H1 (cell line): ENCODE data around the gene GPR171. TPM values are rescaled to one million over a fixed set of nuclear protein-coding genes. Genes with fewer than 3 reads are reported as not detected.

Experiments
- CTCF ChIA-PET: fragments of 300-600 bp; sonication (Branson Sonifier 250); formaldehyde crosslinking; loops from one replicate; lab custom pipeline; 2021; ENCODE audit not compliant: partially characterized antibody; lab: Charles Lee
- POLR2A ChIA-PET: fragments of 300-600 bp; sonication (Branson Sonifier 250); formaldehyde crosslinking; loops from one replicate; lab custom pipeline; 2021; ENCODE audit warnings: inconsistent platforms; ENCODE audit not compliant: partially characterized antibody; lab: Charles Lee
- DNase-seq, 2 experiments: peaks; one replicate each; pipeline versions ENCODE4 v3.0.0 to v3.0.0-alpha.2; 2010 to 2022; ENCODE audit warnings: low spot score in 2 of 2, low read depth in 1 of 2, mixed read lengths in 1 of 2
- FAIRE-seq: peaks from 2 replicates; lab custom pipeline; 2011; peaks lifted over from hg19 to GRCh38; lab: Jason Lieb, UNC
- H2AFZ ChIP-seq: 2 replicates; pipeline ENCODE4 v1.8.1; 2012; ENCODE audit warnings: low read length, inconsistent platforms
- H2AK5ac ChIP-seq: 2 replicates; pipeline ENCODE4 v1.6.1; 2013; ENCODE audit warnings: low read depth, low read length
- H2BK120ac ChIP-seq: replicated peaks from 2 replicates; pipeline ENCODE3; 2013; ENCODE audit warnings: low read depth, low read length, inconsistent platforms
- H2BK12ac ChIP-seq: 2 replicates; pipeline ENCODE4 v1.6.1; 2013; ENCODE audit warnings: low read depth, low read length
- H2BK15ac ChIP-seq: 2 replicates; pipeline ENCODE4 v1.6.1; 2013; ENCODE audit warnings: low read length
- H2BK20ac ChIP-seq: 2 replicates; pipeline ENCODE4 v1.6.1; 2013; ENCODE audit warnings: low read length
- H2BK5ac ChIP-seq: 2 replicates; pipeline ENCODE4 v1.6.1; 2013; ENCODE audit warnings: low read depth, low read length
- H3K14ac ChIP-seq: 2 replicates; pipeline ENCODE4 v1.6.1; 2013; ENCODE audit warnings: inconsistent platforms; ENCODE audit not compliant: insufficient read length
- H3K18ac ChIP-seq: 2 replicates; pipeline ENCODE4 v1.6.1; 2013; ENCODE audit warnings: low read length; ENCODE audit errors: extremely low read depth
- H3K23ac ChIP-seq: 2 replicates; pipeline ENCODE4 v1.6.1; 2013; ENCODE audit warnings: inconsistent platforms; ENCODE audit not compliant: insufficient read length
- H3K23me2 ChIP-seq: 2 replicates; pipeline ENCODE4 v1.6.1; 2013; ENCODE audit warnings: low read depth, low read length
- H3K27ac ChIP-seq: 2 replicates; pipeline ENCODE4 v1.6.1; 2011; ENCODE audit warnings: low read depth, low read length, inconsistent platforms
- H3K27me3 ChIP-seq, 4 experiments: replicated peaks in 1 of 4; 1 replicate in 1 of 4; 2 replicates in 3 of 4; pipeline versions ENCODE4 v1.6.1 to v1.8.1; 2011 to 2013; ENCODE audit warnings: low read length in 3 of 4, mild to moderate bottlenecking in 3 of 4, inconsistent platforms in 2 of 4, mixed read lengths in 2 of 4, moderate library complexity in 1 of 4; ENCODE audit not compliant: control insufficient read depth in 3 of 4, insufficient read depth in 3 of 4; ENCODE audit errors: extremely low read depth in 1 of 4
- H3K36me3 ChIP-seq, 4 experiments: 2 replicates each; pipeline versions ENCODE4 v1.6.1 to v1.8.1; 2011 to 2013; ENCODE audit warnings: mild to moderate bottlenecking in 4 of 4, low read length in 3 of 4, moderate library complexity in 2 of 4, control low read depth in 1 of 4, inconsistent platforms in 1 of 4; ENCODE audit not compliant: insufficient read depth in 4 of 4, control insufficient read depth in 2 of 4
- H3K4ac ChIP-seq: replicated peaks from 2 replicates; pipeline ENCODE3; 2013; ENCODE audit warnings: low read length, low read depth, mixed read lengths, inconsistent platforms; ENCODE audit not compliant: insufficient read length
- H3K4me1 ChIP-seq, 4 experiments: replicated peaks in 1 of 4; 1 replicate in 1 of 4; 2 replicates in 3 of 4; pipeline versions ENCODE4 v1.6.1 to v1.8.1; 2011 to 2013; ENCODE audit warnings: low read length in 3 of 4, inconsistent platforms in 2 of 4, mixed read lengths in 1 of 4; ENCODE audit not compliant: insufficient read depth in 4 of 4, control insufficient read depth in 3 of 4
- H3K4me2 ChIP-seq, 2 experiments: 2 replicates each; pipeline versions ENCODE4 v1.6.1 to v1.8.1; 2011 to 2013; ENCODE audit warnings: low read depth in 2 of 2, low read length in 2 of 2, control low read depth in 1 of 2, inconsistent platforms in 1 of 2, mild to moderate bottlenecking in 1 of 2; ENCODE audit not compliant: insufficient read depth in 1 of 2
- H3K4me3 ChIP-seq, 4 experiments: fragments of 200-600, 300-600 bp in 1 of 4; sonication (generic), shearing (Covaris generic), sonication (Bioruptor Twin) in 1 of 4; 2 replicates each; pipeline versions ENCODE4 v1.5.1 to v1.8.1; 2011 to 2016; ENCODE audit warnings: low read length in 4 of 4, low read depth in 3 of 4, control low read depth in 2 of 4, inconsistent platforms in 2 of 4, mild to moderate bottlenecking in 2 of 4, mixed read lengths in 1 of 4, moderate library complexity in 1 of 4; ENCODE audit not compliant: insufficient read depth in 2 of 4; ENCODE audit errors: extremely low read depth in 1 of 4
- H3K56ac ChIP-seq: replicated peaks from 2 replicates; pipeline ENCODE3; 2013; ENCODE audit warnings: low read depth, mild to moderate bottlenecking, mixed read lengths, low read length, inconsistent platforms; ENCODE audit not compliant: insufficient read length
- H3K79me1 ChIP-seq: 2 replicates; pipeline ENCODE4 v1.6.1; 2013; ENCODE audit warnings: low read depth, low read length, control low read depth
- H3K79me2 ChIP-seq, 2 experiments: 2 replicates each; pipeline versions ENCODE4 v1.6.1 to v1.8.1; 2012 to 2013; ENCODE audit warnings: low read length in 2 of 2, mild to moderate bottlenecking in 2 of 2, inconsistent platforms in 1 of 2; ENCODE audit not compliant: insufficient read depth in 2 of 2, control insufficient read depth in 1 of 2
- H3K9ac ChIP-seq, 4 experiments: replicated peaks in 1 of 4; 1 replicate in 1 of 4; 2 replicates in 3 of 4; pipeline versions ENCODE4 v1.6.1 to v1.8.1; 2011 to 2013; ENCODE audit warnings: low read depth in 3 of 4, low read length in 3 of 4, control low read depth in 2 of 4, mild to moderate bottlenecking in 2 of 4, moderate library complexity in 2 of 4, inconsistent platforms in 1 of 4; ENCODE audit errors: extremely low read depth in 1 of 4
- H3K9me3 ChIP-seq, 2 experiments: 2 replicates each; pipeline versions ENCODE4 v1.6.1 to v1.8.1; 2012 to 2013; ENCODE audit warnings: mild to moderate bottlenecking in 2 of 2, moderate library complexity in 2 of 2, control low read depth in 1 of 2, inconsistent platforms in 1 of 2, low read depth in 1 of 2, low read length in 1 of 2, mixed read lengths in 1 of 2; ENCODE audit not compliant: insufficient read depth in 2 of 2
- H4K20me1 ChIP-seq, 2 experiments: replicated peaks in 1 of 2; 2 replicates each; pipeline versions ENCODE3 to v1.8.1; 2011 to 2013; ENCODE audit warnings: inconsistent platforms in 2 of 2, low read length in 2 of 2, mild to moderate bottlenecking in 1 of 2; ENCODE audit not compliant: insufficient read depth in 2 of 2, control insufficient read depth in 1 of 2
- H4K5ac ChIP-seq: 2 replicates; pipeline ENCODE4 v1.6.1; 2013; ENCODE audit warnings: low read length, low read depth, mixed read lengths, inconsistent platforms; ENCODE audit not compliant: insufficient read length
- H4K8ac ChIP-seq: 2 replicates; pipeline ENCODE4 v1.8.0; 2013; ENCODE audit warnings: mild to moderate bottlenecking, moderate library complexity, low read length, inconsistent platforms; ENCODE audit not compliant: insufficient read depth; ENCODE audit errors: extremely low read depth
- H4K91ac ChIP-seq: replicated peaks from 2 replicates; pipeline ENCODE3; 2013; ENCODE audit warnings: low read length, mixed read lengths, inconsistent platforms; ENCODE audit not compliant: insufficient read length
- CBX5 ChIP-seq: fragments of 300-800, 300-1000 bp; sonication (generic); IDR thresholded peaks from 2 replicates; pipeline ENCODE4 v1.7.1; 2016; ENCODE audit warnings: antibody characterized with exemption, low read length, low read depth
- CHD2 ChIP-seq: IDR thresholded peaks from 2 replicates; pipeline ENCODE4 v1.6.1; 2012; ENCODE audit warnings: low read length, improper control_type of control experiment
- FOSL1 ChIP-seq: IDR thresholded peaks from 2 replicates; pipeline ENCODE4 v1.6.1; 2011; ENCODE audit warnings: mild to moderate bottlenecking, low read depth, low read length, moderate library complexity; ENCODE audit not compliant: insufficient read depth
- SRF ChIP-seq: IDR thresholded peaks from 2 replicates; pipeline ENCODE4 v1.6.1; 2011; ENCODE audit warnings: mild to moderate bottlenecking, low read depth, low read length, moderate library complexity
- TBP ChIP-seq: IDR thresholded peaks from 2 replicates; pipeline ENCODE4 v1.6.1; 2011; ENCODE audit warnings: low read depth, low read length, improper control_type of control experiment
- WGBS, 2 experiments: shearing (Covaris generic) in 1 of 2; methylation state at CpG; one replicate each; pipeline versions ENCODE4 v1.1.6 to v1.1.7; 2013 to 2015; ENCODE audit warnings: low lambda C conversion rate in 2 of 2, mixed read lengths in 2 of 2, inconsistent platforms in 1 of 2, low coverage in 1 of 2, missing lambda C conversion rate in 1 of 2; ENCODE audit not compliant: insufficient replicate concordance in 2 of 2, insufficient coverage in 1 of 2, insufficient read length in 1 of 2; ENCODE audit errors: extremely low coverage in 1 of 2, missing lambda C conversion rate in 1 of 2; 5-methylcytosine and 5-hydroxymethylcytosine counted together
- polyA plus RNA-seq, 7 experiments: library from polyadenylated mRNA; depleted of rRNA in 3 of 7; stranded (reverse) in 5 of 7; unstranded in 2 of 7; fragments of >200 nt in 5 of 7; fragments of 200-250 nt in 2 of 7; gene quantifications; 1 replicate in 5 of 7; 2 replicates in 1 of 7; 4 replicates in 1 of 7; pipeline versions ENCODE4 v1.2.1 to v1.2.3, GENCODE V29; 2011 to 2013; ENCODE audit warnings: missing spikeins in 2 of 7, mixed read lengths in 2 of 7
- total RNA-seq: library from RNA; stranded (reverse); fragmentation: NEBNext Ultra II Directional; extraction: Animal tissue kit (Norgen Biotek cat#: 25700); gene quantifications from 2 replicates; pipeline ENCODE4 v1.2.1, GENCODE V29; 2021

The GPR171 gene
- total and polyA plus RNA-seq, 2 of the 8 experiments (the other 6 are each of a cell fraction or from before 2014, with no cell fraction given): not detected

- H3K18ac ChIP-seq: no peak overlapping the region
- no peak overlapping the region for H3K9ac ChIP-seq
- WGBS, 2 experiments: 91% methylated on average over 2 of the region's 2 CpGs; no CpG with 5 or more reads in 1 of the 2 experiments
- no peak overlapping the region for H2BK20ac ChIP-seq
- CTCF ChIA-PET: no interaction called here
- H3K79me1 ChIP-seq: no peaks in the 10 kb centered on the region; the same call in 1 of the 2 replicates
- no peak overlapping the region for H2BK12ac ChIP-seq
- no peaks in the 10 kb centered on the region for H3K23me2 ChIP-seq
- no peak overlapping the region for H4K5ac ChIP-seq
- no peak overlapping the region for H3K56ac ChIP-seq
- H2BK5ac ChIP-seq: no peak overlapping the region
- H2BK15ac ChIP-seq: no peak overlapping the region
- no peak overlapping the region for H2BK120ac ChIP-seq
- no peaks in the 10 kb centered on the region; a peak in 1 of 8 replicates for H3K36me3 ChIP-seq
- POLR2A ChIA-PET: no interaction called here
- H3K9me3 ChIP-seq: no peaks in the 10 kb centered on the region
- FAIRE-seq (no peak), DNase-seq (no peak)
- no peak overlapping the region for H4K91ac ChIP-seq
- H2AFZ ChIP-seq: no peak overlapping the region
- no peak overlapping the region for H3K4me2 ChIP-seq
- no peak overlapping the region for H4K8ac ChIP-seq
- no peak overlapping the region for H3K4ac ChIP-seq
- TF ChIP-seq SRF (no peak), TBP (no peak), CHD2 (no peak), CBX5 (no peak), FOSL1 (no peak)
- H3K23ac ChIP-seq: no peak overlapping the region
- no peak overlapping the region for H2AK5ac ChIP-seq
- no peak overlapping the region for H3K4me3 ChIP-seq
- no peaks in the 10 kb centered on the region for H3K79me2 ChIP-seq
- no peak overlapping the region for H3K27ac ChIP-seq
- no peak overlapping the region for H3K14ac ChIP-seq
- no peaks in the 10 kb centered on the region for H3K27me3 ChIP-seq
- peaks cover 0 to 6% (median 0%) of the 10 kb centered on the region in 4 experiments; a peak in 2 of 7 replicates for H3K4me1 ChIP-seq
- peaks cover 0 to 2% of the 10 kb centered on the region in 2 experiments for H4K20me1 ChIP-seq
Observed at GRCh38 chr3:151174351-151174750, 28.7 kb downstream of the GPR171 start.
